Lung (tissue), 12 donors: ENCODE results near the gene AKAP8L. TPM values are rescaled to one million over a fixed set of nuclear protein-coding genes. Genes with fewer than 3 reads are reported as not detected.

Experiments used
- ATAC-seq: fragments of 200-7000 bp; cut with Tn5 transposase; one replicate; pipeline ENCODE4 v1.9.1; 2020; ENCODE audit warnings: moderate number of reproducible peaks; ENCODE audit not compliant: insufficient read depth, low FRiP score
- DNase-seq, 3 donors: peaks; one replicate each; pipeline ENCODE4 v3.0.0-alpha.2; 2013 to 2017
- H3K27ac ChIP-seq, 2 donors: one replicate each; pipeline ENCODE4 v1.5.1; 2013; ENCODE audit warnings: mild to moderate bottlenecking in 2 of 2, moderate library complexity in 2 of 2, control low read depth in 1 of 2, inconsistent platforms in 1 of 2, low read depth in 1 of 2, low read length in 1 of 2
- H3K27me3 ChIP-seq, 3 donors: one replicate each; pipeline ENCODE4 v1.5.1; 2013; ENCODE audit warnings: low read length in 2 of 3; ENCODE audit not compliant: control insufficient read depth in 3 of 3, insufficient read depth in 3 of 3
- H3K36me3 ChIP-seq, 4 donors: one replicate each; pipeline ENCODE4 v1.5.1; 2013; ENCODE audit warnings: low read length in 4 of 4, mild to moderate bottlenecking in 1 of 4, moderate library complexity in 1 of 4; ENCODE audit not compliant: control insufficient read depth in 4 of 4, insufficient read depth in 4 of 4
- H3K4me1 ChIP-seq, 5 donors: one replicate each; pipeline ENCODE4 v1.5.1; 2013; ENCODE audit warnings: low read length in 5 of 5, mild to moderate bottlenecking in 2 of 5, moderate library complexity in 1 of 5; ENCODE audit not compliant: control insufficient read depth in 5 of 5, insufficient read depth in 5 of 5
- H3K4me3 ChIP-seq: one replicate; pipeline ENCODE4 v1.5.1; 2013; ENCODE audit warnings: mild to moderate bottlenecking, control low read depth, moderate library complexity
- H3K9ac ChIP-seq, 2 donors: one replicate each; pipeline ENCODE4 v1.5.1; 2013; ENCODE audit warnings: low read length in 2 of 2, control low read depth in 1 of 2; ENCODE audit not compliant: insufficient read depth in 1 of 2
- H3K9me3 ChIP-seq, 4 donors: one replicate each; pipeline ENCODE4 v1.5.1; 2013; ENCODE audit warnings: low read length in 3 of 4, mild to moderate bottlenecking in 1 of 4, moderate library complexity in 1 of 4; ENCODE audit not compliant: control insufficient read depth in 4 of 4, insufficient read depth in 3 of 4
- WGBS, 2 donors: extraction: QIAGEN DNeasy Blood & Tissue Kit; methylation state at CpG; one replicate each; pipeline ENCODE4 v1.1.7; 2013; 5-methylcytosine and 5-hydroxymethylcytosine counted together
- polyA plus RNA-seq, 2 donors: library from polyadenylated mRNA; stranded (reverse); fragments of 200-250 nt; gene quantifications; one replicate each; pipeline ENCODE4 v1.2.1, GENCODE V29; 2013
- total RNA-seq, 2 donors: library from RNA; depleted of rRNA in 1 of 2; stranded (reverse); fragments of >200 nt in 1 of 2; gene quantifications; one replicate each; pipeline ENCODE4 v1.2.1, GENCODE V29; 2014 to 2021
- TF ChIP-seq, protein P1 (sequence below): IDR thresholded peaks from 2 replicates; pipeline ENCODE4 v1.5.1; 2012; ENCODE audit warnings: mild to moderate bottlenecking; ENCODE audit errors: control extremely low read depth, extremely low read depth
- donor health status: control.
- donor health status: control.
- donor health status: Bipolar disorder and iron deficiency.
- donor health status: healthy.
- donor health status: DM: yes; HTN: yes; CAD: no.

AKAP8L gene
- total and polyA plus RNA-seq, 4 donors = 52.5 to 118 (median 80.2) TPM

DNA sequence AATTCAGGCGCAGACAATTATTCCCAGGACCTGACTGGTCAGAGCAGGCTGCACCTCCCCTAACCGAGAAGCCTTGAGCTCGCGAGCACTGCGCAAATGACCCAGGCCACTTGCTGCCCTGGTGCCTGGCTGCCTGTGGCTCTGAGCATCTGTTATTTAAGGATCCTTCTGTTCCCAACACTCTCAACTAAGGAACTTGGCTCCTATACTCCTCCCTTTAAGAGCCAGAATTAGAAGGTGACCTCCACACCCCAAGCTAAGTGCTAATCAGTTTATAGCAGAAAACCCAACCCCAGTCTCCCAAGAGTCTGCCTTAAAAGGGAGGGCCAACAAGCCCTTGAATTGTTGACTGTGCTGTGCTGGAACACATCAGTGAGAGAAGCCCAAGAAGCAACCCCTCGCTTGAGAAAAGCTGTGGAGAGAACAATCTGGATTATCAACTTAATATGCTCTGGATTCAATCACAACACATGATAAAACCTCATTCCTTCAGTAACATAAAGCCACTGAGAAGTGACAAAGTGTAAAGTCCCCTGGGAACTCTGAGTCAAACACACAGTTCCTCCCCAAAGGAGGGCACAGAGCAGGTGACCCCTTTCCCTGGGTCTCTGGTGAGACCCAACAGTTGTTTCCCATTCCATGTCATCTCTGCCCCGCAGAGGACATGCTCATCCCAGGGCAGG is 14.6 kb downstream of the AKAP8L start:
- peaks cover 0 to 43% (median 22%) of the 10 kb centered on the region in 4 donors for H3K36me3 ChIP-seq

DNA sequence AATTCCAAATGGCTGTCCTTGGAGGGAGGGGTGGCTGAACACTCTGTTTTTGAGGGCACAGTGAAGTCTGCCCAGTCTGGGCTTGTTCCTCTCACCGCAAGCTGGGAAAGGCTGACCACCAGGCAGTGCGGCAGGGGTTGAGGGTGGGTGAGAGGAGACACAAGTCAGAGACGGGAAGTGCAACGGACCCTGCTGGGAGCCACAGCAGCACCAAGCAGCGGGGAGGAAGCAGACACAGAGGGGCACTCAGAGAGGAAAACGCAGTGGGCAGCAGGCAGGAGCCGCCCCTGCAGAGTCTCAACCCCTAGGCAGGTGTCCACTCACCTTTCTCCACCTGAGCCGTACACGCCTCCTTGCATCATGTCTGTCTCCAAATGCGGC is 15.6 kb downstream of the AKAP8L start:
- no peak overlapping the region for H3K9ac ChIP-seq
- no peak for ATAC-seq

More for the DNA sequence above, 14.6 kb downstream of the AKAP8L start:
- H3K9me3 ChIP-seq = no peaks in the 10 kb centered on the region
- no peak overlapping the region for H3K9ac ChIP-seq
- TF ChIP-seq, protein P1, sequence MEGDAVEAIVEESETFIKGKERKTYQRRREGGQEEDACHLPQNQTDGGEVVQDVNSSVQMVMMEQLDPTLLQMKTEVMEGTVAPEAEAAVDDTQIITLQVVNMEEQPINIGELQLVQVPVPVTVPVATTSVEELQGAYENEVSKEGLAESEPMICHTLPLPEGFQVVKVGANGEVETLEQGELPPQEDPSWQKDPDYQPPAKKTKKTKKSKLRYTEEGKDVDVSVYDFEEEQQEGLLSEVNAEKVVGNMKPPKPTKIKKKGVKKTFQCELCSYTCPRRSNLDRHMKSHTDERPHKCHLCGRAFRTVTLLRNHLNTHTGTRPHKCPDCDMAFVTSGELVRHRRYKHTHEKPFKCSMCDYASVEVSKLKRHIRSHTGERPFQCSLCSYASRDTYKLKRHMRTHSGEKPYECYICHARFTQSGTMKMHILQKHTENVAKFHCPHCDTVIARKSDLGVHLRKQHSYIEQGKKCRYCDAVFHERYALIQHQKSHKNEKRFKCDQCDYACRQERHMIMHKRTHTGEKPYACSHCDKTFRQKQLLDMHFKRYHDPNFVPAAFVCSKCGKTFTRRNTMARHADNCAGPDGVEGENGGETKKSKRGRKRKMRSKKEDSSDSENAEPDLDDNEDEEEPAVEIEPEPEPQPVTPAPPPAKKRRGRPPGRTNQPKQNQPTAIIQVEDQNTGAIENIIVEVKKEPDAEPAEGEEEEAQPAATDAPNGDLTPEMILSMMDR = no peak
- H3K4me1 ChIP-seq = peaks cover 0 to 15% (median 0%) of the 10 kb centered on the region in 5 donors
- DNase-seq (no peak), ATAC-seq (no peak)
- peak overlapping the region in 1 of 2 donors; percentile 50 for H3K27ac ChIP-seq
- H3K4me3 ChIP-seq = no peak overlapping the region
- H3K27me3 ChIP-seq = no peaks in the 10 kb centered on the region
- WGBS, 2 donors = 76 to 94% methylated on average over 7 of the region's 7 CpGs

DNA sequence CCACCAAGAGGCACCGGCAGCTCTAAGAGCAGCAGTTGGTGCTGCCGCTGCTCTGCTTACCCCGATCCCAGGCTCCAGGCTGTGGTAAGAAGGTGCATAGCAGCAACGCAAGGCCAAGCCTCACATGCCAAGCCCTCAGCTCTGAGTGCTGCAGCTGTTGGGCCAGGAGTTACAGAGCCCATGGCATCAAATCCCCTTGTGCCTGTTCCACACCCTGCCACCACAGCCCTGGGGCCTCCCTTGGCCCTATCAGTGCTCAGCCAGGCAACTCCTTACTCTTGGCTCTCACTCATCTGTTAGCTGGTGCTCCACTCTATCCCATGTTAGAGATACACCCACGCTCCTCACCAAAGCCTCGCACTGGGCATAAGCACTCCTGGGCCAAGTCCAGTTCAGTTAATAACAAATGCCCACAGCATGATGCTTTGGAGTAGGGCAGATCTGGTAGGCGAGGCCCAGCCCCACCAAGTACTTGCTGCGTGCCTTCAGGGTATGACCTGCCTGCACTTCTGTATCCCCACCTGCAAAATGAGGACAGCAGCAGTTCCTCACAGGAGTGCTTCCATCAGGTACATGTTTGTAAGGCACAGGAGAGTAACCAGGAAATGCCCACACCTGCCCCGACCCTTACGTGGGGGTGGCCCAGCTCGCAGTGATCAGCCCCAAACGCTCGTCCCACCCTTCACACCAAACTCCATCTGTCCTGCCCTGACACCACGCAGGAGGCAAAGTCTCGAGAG is 16.2 kb downstream of the AKAP8L start:
- 90 to 96% methylated on average over 15 of the region's 15 CpGs for WGBS, 2 donors
- TF ChIP-seq, protein P1 = no peak
- H3K27me3 ChIP-seq = no peaks in the 10 kb centered on the region
- ATAC-seq = no peak
- H3K36me3 ChIP-seq = peaks cover 7 to 54% (median 28%) of the 10 kb centered on the region in 4 donors
- H3K4me3 ChIP-seq = no peak overlapping the region
- peaks cover 0 to 15% (median 0%) of the 10 kb centered on the region in 5 donors for H3K4me1 ChIP-seq
- no peak for DNase-seq
- no peaks in the 10 kb centered on the region for H3K9me3 ChIP-seq
- no peak overlapping the region for H3K9ac ChIP-seq
- H3K27ac ChIP-seq = no peak overlapping the region

More for the DNA sequence above, 15.6 kb downstream of the AKAP8L start:
- DNase-seq = no peak
- TF ChIP-seq, protein P1 = no peak
- Histone ChIP-seq H3K9me3 (no peaks in the 10 kb centered on the region), H3K36me3 (peaks cover 7 to 51% (median 23%) of the 10 kb centered on the region in 4 donors), H3K27ac (no peak overlapping the region), H3K27me3 (no peaks in the 10 kb centered on the region), H3K4me3 (no peak overlapping the region), H3K4me1 (peaks cover 0 to 15% (median 0%) of the 10 kb centered on the region in 5 donors)
- WGBS, 2 donors = 90 to 93% methylated on average over 10 of the region's 10 CpGs
